Stimulated activated CD4-positive, alpha-beta T cell treated with anti-CD3 and anti-CD28 coated beads, Interleukin-2, amount 100 ng/mL, for 4 hours (primary cell): ENCODE data around the gene CASTOR1.
"Not testable (repeated sequence)": the region's sequence is repeated elsewhere in the genome, so short reads cannot be mapped to it uniquely, and the experiment has no call there.

Experiments used
- DNase-seq: peaks from one replicate; pipeline ENCODE4 v3.0.0-alpha.2; 2020; ENCODE audit warnings: low read depth

The CASTOR1 gene

DNA sequence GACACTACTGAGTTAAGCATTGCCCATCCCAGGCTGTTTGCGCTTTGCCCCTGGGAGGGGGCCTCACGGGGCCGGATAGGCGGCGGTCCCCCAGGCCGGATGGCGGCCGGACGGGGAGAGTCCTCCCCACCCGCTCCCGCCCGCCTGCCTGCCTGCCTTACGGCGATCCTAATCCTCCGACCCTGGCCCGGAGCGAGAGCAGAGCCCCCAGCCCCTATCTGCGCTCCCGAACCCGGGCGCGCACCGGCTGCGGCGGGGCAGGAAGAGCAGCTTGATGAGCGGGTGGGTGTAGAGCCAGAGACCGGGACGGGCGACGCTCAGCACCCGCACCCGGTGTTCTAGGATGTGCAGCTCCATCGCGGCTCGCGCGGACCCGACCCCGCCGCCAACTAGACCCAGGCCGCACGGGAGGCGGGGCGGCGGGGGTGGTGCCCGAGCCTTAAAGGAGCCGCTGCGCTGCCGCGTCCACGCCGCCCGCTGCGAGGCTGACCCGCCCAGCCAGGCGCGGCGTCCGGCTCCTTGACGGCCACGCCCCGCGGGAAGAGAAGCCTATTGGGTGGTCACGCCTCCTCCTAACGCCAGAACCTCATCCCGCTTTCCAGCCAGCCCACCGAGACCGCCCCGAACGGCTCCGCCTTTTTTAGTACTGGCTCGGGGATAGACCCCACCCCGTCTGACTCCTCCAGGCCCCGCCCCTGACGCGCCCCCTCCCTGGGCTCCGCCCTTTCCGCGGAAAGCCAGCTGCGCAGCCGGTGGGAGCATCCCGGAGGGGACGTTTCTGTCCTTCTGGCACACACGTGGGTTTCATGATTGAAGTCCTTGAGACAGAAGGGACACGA, at the start of gene CASTOR1:
Gene CASTOR1, minus strand, starts transcription at position 365 of the 839 bp plus-strand sequence. Its CDS starts 8 bp downstream, at position 357.
- DNase-seq, result peak; percentile 78

DNA sequence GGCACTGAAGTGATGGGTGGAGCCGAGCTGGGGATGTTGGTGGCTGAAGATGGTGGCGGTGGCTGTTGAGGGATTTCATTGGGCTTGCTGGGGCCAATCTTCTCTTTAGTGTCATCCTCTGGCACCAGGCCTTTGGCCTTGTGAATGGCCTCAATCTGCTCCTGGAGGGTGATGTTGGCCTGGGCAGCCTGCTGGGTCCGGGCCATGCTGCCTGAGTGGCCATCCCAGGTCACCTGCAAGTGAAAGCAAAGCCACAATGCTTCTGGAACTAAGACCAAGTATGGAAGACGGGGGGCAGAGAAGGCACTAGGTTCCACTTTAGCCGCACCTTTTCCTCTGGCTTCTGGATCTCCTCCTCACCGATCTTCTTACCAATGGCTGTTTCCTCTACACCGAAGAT, 49.5 kb upstream of the CASTOR1 start:
- DNase-seq, result no peak

DNA sequence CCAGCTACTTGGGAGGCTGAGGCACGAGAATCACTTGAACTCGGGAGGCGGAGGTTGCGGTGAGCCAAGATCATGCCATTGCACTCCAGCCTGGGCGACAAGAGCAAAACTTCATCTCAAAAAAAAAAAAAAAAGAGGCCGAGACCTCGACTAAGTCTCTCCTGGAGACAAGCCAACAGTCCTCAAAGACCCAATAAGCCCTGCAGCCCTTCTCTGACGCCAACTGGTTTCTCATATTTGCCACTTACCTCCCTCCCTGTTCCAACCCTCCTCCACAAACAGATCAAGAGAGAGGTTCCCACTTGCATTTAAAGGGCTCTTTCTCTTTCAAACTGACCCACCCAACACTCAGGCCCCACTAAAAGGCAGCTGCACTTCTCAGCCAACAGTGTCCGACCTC, 49.0 kb upstream of the CASTOR1 start:
- not testable (repeated sequence) for DNase-seq

DNA sequence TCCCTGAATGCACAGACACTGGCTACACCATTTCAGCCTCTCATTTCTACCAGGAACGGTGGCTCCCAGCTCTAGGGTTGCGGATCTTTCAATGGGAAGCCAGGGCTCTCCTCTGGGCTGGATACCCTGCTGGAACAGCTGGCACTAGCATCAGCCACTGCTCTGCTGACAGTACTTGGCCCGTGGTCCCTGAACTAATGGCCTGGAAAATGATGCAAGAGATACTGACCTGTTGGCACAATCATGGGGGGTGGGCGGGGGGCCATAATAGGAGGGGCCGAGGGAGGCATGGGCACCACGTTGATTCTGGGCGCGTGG, 48.1 kb upstream of the CASTOR1 start:
- DNase-seq, result no peak

GRCh38 chr22:30336752-30337460, 47.6 kb upstream of the CASTOR1 start:
- DNase-seq, result no peak

DNA sequence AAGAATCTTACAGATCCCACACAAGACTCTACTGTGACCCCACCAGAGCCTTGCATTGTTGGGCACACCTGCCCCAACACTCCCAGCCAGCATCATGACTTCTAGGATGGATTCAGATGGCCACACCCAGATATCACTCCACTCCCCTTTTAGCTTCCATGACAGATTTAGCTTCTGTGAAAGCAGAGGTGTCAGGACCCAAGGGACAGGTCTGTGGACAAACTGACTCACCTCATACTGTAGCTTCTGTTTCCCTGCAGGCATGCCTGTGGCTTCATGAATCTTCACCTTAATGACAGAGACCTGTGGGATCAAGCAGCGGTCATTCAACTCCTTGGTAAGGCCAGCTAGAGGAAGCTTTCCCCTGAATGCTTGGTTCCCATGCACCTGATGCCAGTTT, 45.9 kb upstream of the CASTOR1 start:
- no peak for DNase-seq

- DNase-seq, result no peak
Measured at GRCh38 chr22:30334646-30335045, 45.3 kb upstream of the CASTOR1 start.

GRCh38 chr22:30333707-30334087, 44.4 kb upstream of the CASTOR1 start:
- no peak for DNase-seq

DNA sequence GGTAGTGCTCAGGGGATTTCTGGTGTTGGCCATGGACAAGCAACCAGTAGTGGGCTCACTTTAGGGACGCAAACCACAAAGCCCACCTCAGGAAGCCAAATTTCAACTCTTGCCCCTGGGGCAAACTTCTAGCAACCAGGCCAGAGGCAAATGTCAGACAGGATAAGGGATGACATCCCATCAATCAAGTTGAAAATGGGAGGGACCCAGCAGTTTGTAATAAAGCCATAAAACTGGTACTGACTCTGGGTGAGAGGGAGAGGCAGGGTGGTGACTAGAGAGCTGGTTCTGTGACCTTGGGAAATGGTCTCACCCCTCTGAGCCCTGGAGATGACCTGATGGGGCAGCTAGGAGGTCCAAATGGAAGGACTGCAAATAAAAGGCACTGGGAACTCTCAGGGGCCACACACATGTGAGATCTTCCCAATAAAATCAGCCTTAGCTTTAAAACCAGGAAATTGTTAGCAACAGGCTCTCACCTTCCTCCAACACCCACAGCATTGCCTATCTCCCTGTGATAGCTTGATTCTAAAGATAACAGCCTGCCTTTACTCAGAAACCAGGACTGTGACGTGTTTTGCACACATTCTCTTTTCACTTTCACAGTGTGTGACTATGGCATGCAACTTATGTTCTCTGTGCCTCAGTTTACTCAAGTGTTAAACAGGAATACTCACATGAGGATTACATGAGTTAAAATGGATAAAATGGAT, 43.8 kb upstream of the CASTOR1 start:
- no peak for DNase-seq

DNA sequence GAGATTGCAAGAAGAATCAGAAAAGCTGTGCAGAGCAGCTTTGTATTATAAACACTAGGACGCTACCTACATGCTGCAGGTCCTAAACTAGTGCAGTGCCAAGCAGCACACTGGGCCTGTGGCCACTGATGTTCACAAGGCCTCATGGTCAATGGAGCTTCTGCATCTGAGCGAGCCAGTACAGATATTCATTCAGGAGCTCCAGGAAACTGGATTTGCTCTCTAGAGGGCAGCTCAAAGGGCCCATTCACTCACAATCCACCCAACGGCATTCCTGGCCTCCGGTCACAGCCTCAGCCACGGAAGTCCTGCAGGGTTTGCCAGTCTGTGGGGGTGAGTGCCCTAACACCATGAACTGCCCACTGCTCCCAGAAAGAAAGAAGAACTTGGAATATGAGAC, 43.2 kb upstream of the CASTOR1 start:
- DNase-seq, result no peak

DNA sequence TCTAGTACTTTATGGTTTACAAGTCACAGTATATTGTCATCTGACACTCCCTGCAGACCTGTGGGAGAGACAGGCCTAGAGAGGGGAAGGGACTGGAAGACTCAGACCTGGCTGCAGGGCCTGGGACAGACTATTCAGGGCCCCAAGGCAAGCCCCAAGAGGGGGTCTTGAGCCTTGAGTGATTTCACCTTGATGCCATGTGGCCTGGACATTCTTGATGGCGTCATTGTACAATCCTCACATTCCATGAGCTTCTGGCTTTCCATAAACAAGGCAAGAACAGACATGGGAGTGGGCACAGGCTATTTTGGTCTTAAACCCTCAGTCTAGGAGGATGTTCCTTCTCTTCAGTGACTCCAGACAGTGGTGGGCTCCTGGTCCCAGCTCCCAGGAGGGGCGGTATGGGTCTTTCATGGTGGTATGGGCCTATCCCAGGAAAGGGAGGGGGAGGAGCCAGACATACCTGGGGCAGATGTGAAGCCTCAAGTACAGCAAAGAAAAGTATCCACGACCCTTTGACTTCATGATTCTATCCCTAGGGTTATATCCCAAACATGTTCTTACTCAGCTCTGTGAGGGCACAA, 39.3 kb upstream of the CASTOR1 start:
- no peak for DNase-seq

DNA sequence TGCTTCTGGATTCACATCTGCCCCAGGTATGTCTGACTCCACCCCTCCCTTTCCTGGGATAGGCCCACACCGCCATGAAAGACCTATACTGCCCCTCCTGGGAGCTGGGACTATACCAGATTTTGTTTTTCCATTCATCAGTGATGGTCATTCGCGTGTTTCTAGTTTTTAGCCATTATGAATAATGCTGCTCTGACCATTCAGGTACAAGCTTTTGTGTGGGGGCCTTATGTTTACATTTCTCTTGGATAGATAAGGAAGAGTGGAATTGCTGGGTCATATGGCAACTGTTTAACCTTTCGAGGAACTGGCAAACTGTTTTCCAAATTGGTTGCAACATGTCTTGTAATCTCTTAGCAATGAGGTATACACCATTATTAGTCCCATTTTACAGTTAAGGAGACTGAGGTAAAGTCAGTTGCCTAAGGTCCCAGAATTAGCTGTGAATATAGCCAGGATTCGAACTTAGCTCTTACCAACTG, 38.6 kb upstream of the CASTOR1 start:
- no peak for DNase-seq

- DNase-seq, result peak; percentile 93
Measured at GRCh38 chr22:30326706-30327362, 37.5 kb upstream of the CASTOR1 start, which contains the start of gene TBC1D10A. Gene TBC1D10A (minus strand): TSS chr22:30326941. CDS start chr22:30326881, 60 bp downstream.

DNA sequence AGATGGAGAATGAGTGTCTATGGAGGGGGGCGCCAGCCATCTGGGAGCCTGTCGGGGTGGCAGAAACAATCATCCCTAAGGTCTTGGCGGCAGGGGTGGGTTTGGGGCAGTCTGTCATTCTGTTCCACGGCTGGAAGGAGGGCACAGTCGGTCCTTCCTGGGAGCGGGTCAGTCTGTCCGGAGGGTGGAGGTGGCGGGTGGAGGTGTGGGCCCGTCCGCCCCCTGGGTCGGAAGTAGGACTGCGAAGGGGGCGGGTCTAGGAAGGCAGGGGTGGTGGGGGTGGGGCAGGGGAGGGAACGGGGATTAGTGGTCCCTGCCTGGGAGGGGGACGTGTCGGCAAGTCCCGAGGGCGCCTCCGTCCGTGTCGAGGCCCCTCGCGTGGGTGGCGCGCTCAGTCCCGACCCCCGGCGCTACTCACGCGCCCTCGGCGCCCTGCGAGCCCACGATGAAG, 37.0 kb upstream of the CASTOR1 start:
- no peak for DNase-seq

GRCh38 chr22:30325724-30326254, 36.5 kb upstream of the CASTOR1 start:
- DNase-seq, result no peak

DNA sequence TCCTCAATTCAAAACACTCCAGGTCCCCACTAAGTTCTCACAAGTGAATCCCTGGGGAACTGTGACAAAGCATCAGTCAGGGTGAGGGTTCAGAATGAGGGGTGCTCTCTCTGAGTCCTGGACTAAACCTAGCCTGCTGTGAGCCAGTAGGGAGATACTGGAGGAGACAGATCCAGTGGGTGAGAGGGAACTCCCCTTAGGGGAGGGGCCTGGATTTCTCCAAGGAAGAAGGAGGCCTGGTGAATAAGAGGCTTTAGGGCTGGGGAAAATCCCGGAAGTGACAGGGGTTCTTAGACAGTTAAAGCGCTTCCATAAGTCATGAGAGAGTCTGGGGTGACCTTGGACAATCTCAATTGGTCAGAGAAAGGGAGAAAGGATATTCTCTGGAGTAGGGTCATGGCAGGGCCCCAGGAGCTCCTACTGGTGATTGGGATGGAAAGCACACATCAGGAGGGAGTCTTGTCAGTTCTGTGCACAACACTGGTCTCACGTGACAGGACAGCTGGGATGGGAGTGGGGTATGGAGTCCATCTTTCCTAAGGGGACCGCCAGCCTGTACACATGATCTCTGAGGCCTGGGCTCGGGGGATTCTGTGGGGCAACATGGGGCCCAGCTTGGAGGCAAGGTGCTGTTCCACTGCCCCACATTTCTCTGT, 35.9 kb upstream of the CASTOR1 start:
- no peak for DNase-seq

GRCh38 chr22:30324014-30324730, 34.9 kb upstream of the CASTOR1 start:
- DNase-seq, result no peak

DNA sequence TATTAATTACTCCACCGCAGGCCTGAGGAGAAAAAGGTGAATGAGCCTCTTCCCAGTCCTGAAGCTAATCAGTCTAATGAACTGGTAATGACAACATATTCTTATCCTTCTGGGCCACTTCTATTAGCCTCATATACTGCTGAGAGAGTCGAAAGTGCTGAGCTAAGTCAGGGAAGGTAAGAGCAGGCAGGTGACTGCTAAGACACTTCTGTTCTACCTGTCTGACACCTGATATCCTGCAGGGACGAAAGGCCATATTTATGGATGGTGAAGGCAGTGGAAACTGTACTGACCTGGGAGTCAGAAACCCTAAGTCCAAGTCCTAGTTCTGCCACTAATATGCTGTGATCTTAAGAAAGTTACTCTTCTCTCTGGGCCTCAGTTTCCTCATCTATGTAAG, 33.9 kb upstream of the CASTOR1 start:
- no peak for DNase-seq

GRCh38 chr22:30321461-30321860, 32.2 kb upstream of the CASTOR1 start:
- DNase-seq, result no peak

- DNase-seq, result no peak
Measured at GRCh38 chr22:30320021-30320556, 30.8 kb upstream of the CASTOR1 start.
